OCI-LY7 (cell line): ENCODE data around the gene CRYZL1. TPM values are rescaled to one million over a fixed set of nuclear protein-coding genes. Genes with fewer than 3 reads are reported as not detected.
"Not testable (repeated sequence)": the region's sequence is repeated elsewhere in the genome, so short reads cannot be mapped to it uniquely, and the experiment has no call there.

ENCODE experiments used
- BruUV-seq: library from RNA; stranded (reverse); fragments of 400-500 nt; replicated peaks from 2 replicates; lab custom pipeline; 2021; lab: Mats Ljungman, UMichigan
- CTCF ChIA-PET: fragments of 300-600 bp; sonication (Branson Sonifier 250); formaldehyde crosslinking; loops from one replicate; lab custom pipeline; 2022; ENCODE audit warnings: antibody characterized with exemption; ENCODE audit not compliant: unreplicated experiment; lab: Charles Lee
- POLR2A ChIA-PET: fragments of 300-600 bp; sonication (Branson Sonifier 250); formaldehyde crosslinking; loops from one replicate; lab custom pipeline; 2022; ENCODE audit warnings: antibody characterized with exemption; lab: Charles Lee
- DNase-seq: peaks from one replicate; pipeline ENCODE4 v3.0.0-alpha.2; 2015; ENCODE audit warnings: low spot score
- H2AFZ ChIP-seq: fragments of 200-600 bp; sonication (generic), shearing (Covaris generic); 2 replicates; pipeline ENCODE4 v1.6.1; 2014; ENCODE audit warnings: mild to moderate bottlenecking, antibody characterized with exemption, low read length, moderate library complexity
- H3K27ac ChIP-seq: fragments of 200-600 bp; sonication (generic); 2 replicates; pipeline ENCODE4 v1.5.1; 2014; ENCODE audit warnings: mixed run types, low read depth, mild to moderate bottlenecking, moderate library complexity, low read length, inconsistent platforms; ENCODE audit not compliant: poor library complexity, severe bottlenecking
- H3K36me3 ChIP-seq: fragments of 200-600 bp; sonication (generic); 2 replicates; pipeline ENCODE4 v1.6.1; 2014; ENCODE audit warnings: mild to moderate bottlenecking, antibody characterized with exemption, low read length, moderate library complexity, mixed read lengths; ENCODE audit not compliant: insufficient read depth
- H3K4me1 ChIP-seq: fragments of 200-600 bp; sonication (generic); 2 replicates; pipeline ENCODE4 v1.5.1; 2014; ENCODE audit warnings: mild to moderate bottlenecking, low read length; ENCODE audit not compliant: insufficient read depth, poor library complexity, severe bottlenecking
- H3K4me2 ChIP-seq: fragments of 200-600 bp; sonication (generic); 2 replicates; pipeline ENCODE4 v1.6.1; 2014; ENCODE audit warnings: mild to moderate bottlenecking, low read length
- H3K4me3 ChIP-seq: fragments of 200-600 bp; sonication (generic); 2 replicates; pipeline ENCODE4 v1.5.1; 2014; ENCODE audit warnings: mild to moderate bottlenecking, low read depth, low read length; ENCODE audit not compliant: poor library complexity, severe bottlenecking
- H3K79me2 ChIP-seq: fragments of 200-600 bp; sonication (generic); 2 replicates; pipeline ENCODE4 v1.6.1; 2016; ENCODE audit warnings: low read depth, mild to moderate bottlenecking, low read length, moderate library complexity, mixed read lengths; ENCODE audit not compliant: insufficient read depth
- H3K9me2 ChIP-seq: fragments of 200-600 bp; sonication (generic); 2 replicates; pipeline ENCODE4 v1.6.1; 2016; ENCODE audit warnings: mild to moderate bottlenecking, low read length, mixed read lengths; ENCODE audit not compliant: insufficient read depth
- H3K9me3 ChIP-seq: fragments of 200-600 bp; sonication (generic); 2 replicates; pipeline ENCODE4 v1.6.1; 2014; ENCODE audit warnings: mild to moderate bottlenecking, mixed run types, low read length, mixed read lengths
- H4K20me1 ChIP-seq: fragments of 200-600 bp; sonication (generic); 2 replicates; pipeline ENCODE4 v1.6.1; 2014; ENCODE audit warnings: mild to moderate bottlenecking, antibody characterized with exemption, low read length, moderate library complexity, mixed read lengths; ENCODE audit not compliant: insufficient read depth
- CTCF ChIP-seq: fragments of 200-600 bp; sonication (generic); conservative IDR thresholded peaks from 2 replicates; pipeline ENCODE4 v1.5.1; 2014; ENCODE audit warnings: mild to moderate bottlenecking, antibody characterized with exemption, low read length, moderate library complexity, mixed read lengths
- EZH2phosphoT487 ChIP-seq: fragments of 200-600 bp; sonication (generic); IDR thresholded peaks from 2 replicates; pipeline ENCODE4 v1.6.1; 2018; ENCODE audit warnings: low read depth, borderline replicate concordance, mild to moderate bottlenecking, mixed run types, antibody characterized with exemption, low read length, moderate library complexity, mixed read lengths
- intact Hi-C: fragments of 100-400 bp; cut with micrococcal nuclease; formaldehyde crosslinking; loops from one replicate; pipeline ENCODE4 v1.10.0; 2022; ENCODE audit not compliant: unreplicated experiment
- total RNA-seq, 2 experiments: library from RNA; depleted of rRNA in 1 of 2; stranded (reverse); fragments of >200 nt in 1 of 2; shearing (Covaris generic) in 1 of 2; gene quantifications; 2 replicates each; pipeline ENCODE4 v1.2.3, GENCODE V29; 2014 to 2022

The CRYZL1 gene
- total RNA-seq, 2 experiments from 2014 or later = 26.4 to 37.9 TPM

- Histone ChIP-seq H3K9me2 (no peaks in the 10 kb centered on the region), H3K4me1 (no peaks in the 10 kb centered on the region), H3K9me3 (no peaks in the 10 kb centered on the region), H4K20me1 (no peaks in the 10 kb centered on the region), H2AFZ (no peak overlapping the region), H3K4me3 (no peak overlapping the region), H3K79me2 (no peaks in the 10 kb centered on the region), H3K36me3 (peaks cover 18% of the 10 kb centered on the region), H3K27ac (no peak overlapping the region), H3K4me2 (no peak overlapping the region)
- no TSS peak for BruUV-seq
- POLR2A ChIA-PET = no interaction called here
- TF ChIP-seq EZH2phosphoT487 = no peak
- TF ChIP-seq CTCF = no peak
- intact Hi-C loops = no loop called here
- no peak for DNase-seq
- CTCF ChIA-PET = no interaction called here
These were observed 19.3 kb downstream of the CRYZL1 start for GRCh38 chr21:33622253-33622652.

GRCh38 chr21:33619726-33620125, 21.8 kb downstream of the CRYZL1 start:
- no peak overlapping the region for H3K27ac ChIP-seq
- ChIA-PET CTCF (no interaction called here), POLR2A (interaction anchor here (1.9 kb wide), 1 partner anchor 11 kb away, joined by 4 read pairs; no protein-coding TSS in a partner anchor)
- TF ChIP-seq EZH2phosphoT487 = no peak
- TF ChIP-seq CTCF = no peak
- no peak overlapping the region for H3K4me2 ChIP-seq
- no peak overlapping the region for H2AFZ ChIP-seq
- DNase-seq = no peak
- intact Hi-C loops = no loop called here
- peaks cover 18% of the 10 kb centered on the region for H3K36me3 ChIP-seq
- H3K4me3 ChIP-seq = no peak overlapping the region
- BruUV-seq = no TSS peak
- H3K9me3 ChIP-seq = no peaks in the 10 kb centered on the region
- H4K20me1 ChIP-seq = no peaks in the 10 kb centered on the region
- no peaks in the 10 kb centered on the region for H3K79me2 ChIP-seq
- H3K4me1 ChIP-seq = no peaks in the 10 kb centered on the region
- no peaks in the 10 kb centered on the region for H3K9me2 ChIP-seq

DNA sequence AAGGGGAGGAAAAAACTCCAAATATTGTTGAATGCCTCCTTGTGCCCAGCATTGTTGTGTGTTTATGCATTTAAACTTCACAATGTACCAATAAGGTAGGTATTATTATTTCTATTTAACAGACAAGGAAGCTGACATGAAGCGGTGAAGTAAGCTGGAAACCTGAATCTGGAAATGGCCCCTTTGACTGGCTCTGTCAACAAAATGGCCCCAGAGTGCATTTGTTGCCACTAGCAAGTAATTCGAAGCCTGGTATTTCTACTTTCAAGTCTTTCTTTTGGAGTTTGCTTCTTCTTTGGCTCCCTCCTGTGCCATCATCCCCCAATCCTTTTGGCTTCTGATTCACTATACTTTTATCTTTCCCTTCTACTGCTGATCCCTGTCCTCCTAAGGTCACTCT, 23.1 kb downstream of the CRYZL1 start:
- Histone ChIP-seq H3K27ac (no peak overlapping the region), H3K79me2 (no peaks in the 10 kb centered on the region), H3K9me2 (no peaks in the 10 kb centered on the region), H3K4me3 (no peak overlapping the region), H3K4me1 (no peaks in the 10 kb centered on the region), H4K20me1 (no peaks in the 10 kb centered on the region), H3K36me3 (peaks cover 17% of the 10 kb centered on the region), H2AFZ (no peak overlapping the region), H3K4me2 (no peak overlapping the region), H3K9me3 (no peaks in the 10 kb centered on the region)
- intact Hi-C loops = no loop called here
- ChIA-PET POLR2A (no interaction called here), CTCF (no interaction called here)
- no peak for DNase-seq
- BruUV-seq = no TSS peak
- no peak for TF ChIP-seq CTCF
- no peak for TF ChIP-seq EZH2phosphoT487

DNA sequence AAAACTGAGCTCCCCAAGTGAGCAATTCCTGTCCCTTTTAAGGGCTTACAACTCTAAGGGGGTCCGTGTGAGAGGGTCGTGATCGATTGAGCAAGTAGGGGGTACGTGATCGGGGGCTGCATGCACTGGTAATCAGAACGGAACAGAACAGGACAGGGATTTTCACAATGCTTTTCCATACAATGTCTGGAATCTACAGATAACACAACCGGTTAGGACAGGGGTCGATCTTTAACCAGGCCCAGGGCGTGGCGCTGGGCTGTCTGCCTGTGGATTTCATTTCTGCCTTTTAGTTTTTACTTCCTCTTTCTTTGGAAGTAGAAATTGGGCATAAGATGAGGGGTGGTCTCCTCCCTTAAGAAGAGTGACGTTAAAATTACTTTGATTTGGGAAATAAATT, 24.0 kb downstream of the CRYZL1 start:
- H3K4me3 ChIP-seq, H3K79me2 ChIP-seq, BruUV-seq, H3K9me2 ChIP-seq, H4K20me1 ChIP-seq, intact Hi-C loops, H3K9me3 ChIP-seq, H2AFZ ChIP-seq, H3K4me2 ChIP-seq, H3K27ac ChIP-seq, H3K4me1 ChIP-seq, CTCF ChIA-PET, DNase-seq: not testable (repeated sequence)
- POLR2A ChIA-PET = interaction anchor here (0.7 kb wide), 1 partner anchor 468 kb away, joined by 4 read pairs; no protein-coding TSS in a partner anchor
- peaks cover 23% of the 10 kb centered on the region for H3K36me3 ChIP-seq
